ENCODE data around the gene SH2D3A. TPM values are rescaled to one million over a fixed set of nuclear protein-coding genes. Genes with fewer than 3 reads are reported as not detected.

The SH2D3A gene
- total and polyA plus RNA-seq, 2 of the 8 experiments (the other 6 are each of a cell fraction or from before 2014, with no cell fraction given), result 14.5 to 22.1 TPM

DNA sequence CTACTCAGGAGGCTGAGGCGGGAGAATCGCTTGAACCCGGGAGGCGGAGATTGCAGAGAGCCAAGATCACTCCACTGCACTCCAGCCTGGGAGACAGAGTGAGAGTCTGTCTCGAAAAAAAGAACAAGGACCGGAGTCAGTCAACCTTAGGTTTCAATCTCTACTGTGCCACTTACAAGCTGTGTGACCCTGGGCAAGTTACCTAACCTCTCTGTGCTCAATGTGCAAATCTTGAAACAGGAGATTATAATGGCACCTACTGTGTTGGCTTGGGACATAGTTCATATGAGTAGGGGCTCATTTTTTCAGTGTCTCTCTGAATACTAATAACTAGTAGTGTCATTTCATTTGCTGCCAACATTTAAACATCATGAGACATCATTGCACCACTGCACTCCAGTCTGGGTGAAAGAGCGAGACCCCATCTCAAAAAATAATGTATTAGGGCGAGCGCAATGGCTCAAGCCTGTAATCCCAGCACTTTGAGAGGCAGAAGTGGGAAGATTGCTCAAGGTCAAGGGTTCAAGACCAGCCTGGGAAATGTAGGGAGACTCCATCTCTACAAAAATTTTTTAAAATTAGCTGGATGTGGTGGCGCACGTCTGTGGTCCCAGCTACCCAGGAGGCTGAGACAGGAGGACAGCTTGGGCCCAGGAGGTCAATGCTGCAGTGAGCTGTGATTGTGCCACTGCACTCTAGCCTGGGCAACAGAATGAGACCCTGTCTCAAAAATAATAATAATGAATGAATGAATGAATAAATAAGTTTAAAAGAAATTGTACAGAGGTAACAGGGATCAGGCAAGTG lies 52.3 kb downstream of the SH2D3A start:
- POLR2A ChIA-PET (ENCODE audit: partially characterized antibody), result interaction anchor here (0.6 to 0.7 kb wide), 2 partner anchors 16 to 21 kb away, joined by 3 to 4 read pairs; no protein-coding TSS in a partner anchor
- no peak overlapping the region for H3K27ac ChIP-seq (ENCODE audit: low read depth, low read length)
- no peak overlapping the region for H2BK15ac ChIP-seq (ENCODE audit: low read length)
- no peaks in the 10 kb centered on the region; a peak in 1 of 8 replicates for H3K36me3 ChIP-seq (ENCODE audit: control insufficient read depth in 2 of 4, insufficient read depth in 4 of 4, low read length in 3 of 4)
- no peak overlapping the region for H4K91ac ChIP-seq (replicated peaks; ENCODE audit: insufficient read length, low read length)
- H3K18ac ChIP-seq (ENCODE audit: extremely low read depth, low read length), result no peak overlapping the region
- H2BK120ac ChIP-seq (replicated peaks; ENCODE audit: low read depth, low read length), result no peak overlapping the region
- H3K4me2 ChIP-seq (ENCODE audit: insufficient read depth in 1 of 2, low read depth in 2 of 2, low read length in 2 of 2), result no peak overlapping the region
- no peak overlapping the region for H4K5ac ChIP-seq (ENCODE audit: insufficient read length, low read depth, low read length)
- WGBS, 2 experiments (ENCODE audit: extremely low coverage in 1 of 2, insufficient coverage in 1 of 2, insufficient read length in 1 of 2, insufficient replicate concordance in 2 of 2, low coverage in 1 of 2, low lambda C conversion rate in 2 of 2, missing lambda C conversion rate in 1 of 2), result 91% methylated on average over 11 of the region's 11 CpGs; no CpG with 5 or more reads in 1 of the 2 experiments
- FAIRE-seq, result no peak
- H3K4me3 ChIP-seq (ENCODE audit: extremely low read depth in 1 of 4, insufficient read depth in 2 of 4, low read depth in 3 of 4, low read length in 4 of 4), result no peak overlapping the region
- no peak overlapping the region for H2AFZ ChIP-seq (ENCODE audit: low read length)
- H3K4me1 ChIP-seq (replicated peaks in 1 of 4; ENCODE audit: control insufficient read depth in 3 of 4, insufficient read depth in 4 of 4, low read length in 3 of 4), result peaks cover 0 to 13% (median 6%) of the 10 kb centered on the region in 4 experiments; a peak in 6 of 7 replicates
- no peaks in the 10 kb centered on the region; a peak in 1 of 4 replicates for H3K79me2 ChIP-seq (ENCODE audit: control insufficient read depth in 1 of 2, insufficient read depth in 2 of 2, low read length in 2 of 2)
- H2BK5ac ChIP-seq (ENCODE audit: low read depth, low read length), result no peak overlapping the region
- no peak overlapping the region for H3K4ac ChIP-seq (replicated peaks; ENCODE audit: insufficient read length, low read depth, low read length)
- CTCF ChIA-PET (ENCODE audit: partially characterized antibody), result interaction anchor here (1.0 to 1.8 kb wide), 5 partner anchors 11 to 238 kb away, joined by 3 to 5 read pairs (median 4); no protein-coding TSS in a partner anchor
- H3K79me1 ChIP-seq (ENCODE audit: low read depth, low read length), result no peaks in the 10 kb centered on the region
- DNase-seq (ENCODE audit: low read depth in 1 of 2, low spot score in 2 of 2), result no peak
- H3K14ac ChIP-seq (ENCODE audit: insufficient read length), result no peak overlapping the region
- H3K9ac ChIP-seq (replicated peaks in 1 of 4; ENCODE audit: extremely low read depth in 1 of 4, low read depth in 3 of 4, low read length in 3 of 4), result no peak overlapping the region
- H4K20me1 ChIP-seq (replicated peaks in 1 of 2; ENCODE audit: control insufficient read depth in 1 of 2, insufficient read depth in 2 of 2, low read length in 2 of 2), result peaks cover 0 to 6% of the 10 kb centered on the region in 2 experiments
- H2AK5ac ChIP-seq (ENCODE audit: low read depth, low read length), result no peak overlapping the region
- H4K8ac ChIP-seq (ENCODE audit: extremely low read depth, insufficient read depth, low read length), result no peak overlapping the region
- H2BK12ac ChIP-seq (ENCODE audit: low read depth, low read length), result no peak overlapping the region
- H2BK20ac ChIP-seq (ENCODE audit: low read length), result no peak overlapping the region
- H3K23me2 ChIP-seq (ENCODE audit: low read depth, low read length), result peaks cover 18% of the 10 kb centered on the region
- H3K9me3 ChIP-seq (ENCODE audit: insufficient read depth in 2 of 2, low read depth in 1 of 2, low read length in 1 of 2), result no peaks in the 10 kb centered on the region
- H3K23ac ChIP-seq (ENCODE audit: insufficient read length), result no peak overlapping the region
- no peak overlapping the region for H3K56ac ChIP-seq (replicated peaks; ENCODE audit: insufficient read length, low read depth, low read length)
- peaks cover 0 to 18% (median 16%) of the 10 kb centered on the region in 4 experiments; a peak in 6 of 7 replicates for H3K27me3 ChIP-seq (replicated peaks in 1 of 4; ENCODE audit: control insufficient read depth in 3 of 4, extremely low read depth in 1 of 4, insufficient read depth in 3 of 4, low read length in 3 of 4)
- TF ChIP-seq YY1 (IDR thresholded peaks at IDR 0.05; ENCODE audit: low read depth, low read length) (no peak), SIX5 (IDR thresholded peaks at IDR 0.05; ENCODE audit: low read depth, low read length) (no peak)

Measured in H1 (cell line).